GM21786 (cell line): ENCODE data around the gene ZC3H18.

Experiments
- ATAC-seq: cut with Tn5 transposase; IDR thresholded peaks from one replicate; pipeline ENCODE4 v1.9.1; 2021; ENCODE audit not compliant: unreplicated experiment

The ZC3H18 gene

DNA sequence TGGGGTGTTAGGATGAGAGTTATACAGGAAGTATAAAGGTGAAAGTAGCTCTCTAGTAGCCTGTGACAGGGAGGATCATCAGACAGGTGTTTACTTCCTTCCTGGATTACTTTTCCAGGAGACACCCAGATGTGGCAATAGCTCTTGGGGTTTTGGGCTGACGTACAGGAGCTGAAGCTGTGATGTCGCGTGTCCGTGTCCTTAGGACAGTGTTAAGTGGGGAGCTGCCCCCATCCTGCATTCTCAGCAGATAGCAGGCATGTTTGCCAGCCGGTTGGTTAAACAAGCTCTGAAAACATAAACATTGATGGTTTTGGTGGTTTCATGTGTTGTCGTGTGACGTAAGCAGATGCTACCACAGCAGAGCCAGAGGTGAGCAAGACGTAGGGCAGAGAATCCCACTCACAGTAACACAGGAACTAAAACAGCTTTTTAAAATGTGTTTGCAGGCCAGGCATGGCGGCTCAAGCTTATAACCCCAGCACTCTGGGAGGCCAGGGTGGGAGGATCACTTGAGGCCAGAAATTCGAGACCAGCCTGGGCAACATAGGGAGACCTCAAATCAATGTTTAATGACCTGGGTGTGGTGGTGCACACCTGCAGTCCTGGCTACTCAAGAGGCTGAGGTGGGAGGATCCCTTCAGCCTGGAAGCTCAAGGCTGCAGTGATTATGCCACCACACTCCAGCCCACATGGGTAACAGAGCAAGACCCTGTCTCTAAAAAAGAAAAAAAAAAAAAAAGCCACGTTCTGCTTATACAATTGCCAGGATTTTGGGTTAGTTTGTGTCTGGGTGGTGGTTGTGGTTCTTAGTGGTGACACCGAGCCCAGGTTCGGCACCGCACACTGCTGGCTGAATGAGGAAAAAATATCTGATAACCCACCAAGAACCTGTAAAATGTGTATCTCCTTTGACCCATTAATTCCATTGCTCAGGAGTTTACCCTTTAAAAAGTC is 49.9 kb downstream of the ZC3H18 start:
- no peak for ATAC-seq

DNA sequence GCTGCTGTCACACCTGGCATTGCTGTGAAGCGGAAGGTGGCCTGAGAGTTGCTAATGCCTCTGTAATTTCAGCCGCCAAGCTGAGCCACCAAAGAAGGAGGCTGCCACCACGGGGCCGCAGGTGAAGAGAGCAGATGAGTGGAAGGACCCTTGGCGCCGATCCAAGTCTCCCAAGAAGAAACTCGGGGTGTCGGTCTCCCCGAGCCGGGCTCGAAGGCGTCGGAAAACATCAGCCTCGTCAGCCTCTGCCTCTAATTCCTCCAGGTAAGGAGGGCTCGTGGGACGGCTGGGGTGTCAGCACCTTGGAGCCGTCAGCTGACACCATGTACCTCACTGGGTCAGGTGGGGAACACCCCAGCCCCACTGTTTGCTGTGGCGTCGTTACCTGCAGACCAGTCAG is 51.9 kb downstream of the ZC3H18 start:
- ATAC-seq: no peak

DNA sequence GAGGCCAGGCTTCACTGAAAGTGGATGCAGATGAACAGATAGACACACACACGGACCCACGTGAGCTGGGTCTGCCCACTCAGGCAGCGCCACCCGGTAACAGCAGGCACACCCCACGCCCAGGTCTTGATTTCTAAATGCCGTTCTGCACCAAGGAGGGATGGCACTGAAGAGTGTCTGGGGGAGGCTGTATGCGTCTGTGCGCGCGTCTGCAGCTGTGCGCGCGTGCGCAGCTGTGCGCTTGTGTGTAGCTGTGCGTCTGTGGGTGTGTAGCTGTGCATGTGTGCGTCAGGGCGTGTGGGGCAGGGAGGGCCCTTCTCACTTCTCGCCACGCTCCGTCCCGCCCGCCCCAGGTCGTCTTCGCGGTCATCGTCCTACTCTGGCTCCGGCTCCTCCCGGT is 52.7 kb downstream of the ZC3H18 start:
- ATAC-seq: no peak

DNA sequence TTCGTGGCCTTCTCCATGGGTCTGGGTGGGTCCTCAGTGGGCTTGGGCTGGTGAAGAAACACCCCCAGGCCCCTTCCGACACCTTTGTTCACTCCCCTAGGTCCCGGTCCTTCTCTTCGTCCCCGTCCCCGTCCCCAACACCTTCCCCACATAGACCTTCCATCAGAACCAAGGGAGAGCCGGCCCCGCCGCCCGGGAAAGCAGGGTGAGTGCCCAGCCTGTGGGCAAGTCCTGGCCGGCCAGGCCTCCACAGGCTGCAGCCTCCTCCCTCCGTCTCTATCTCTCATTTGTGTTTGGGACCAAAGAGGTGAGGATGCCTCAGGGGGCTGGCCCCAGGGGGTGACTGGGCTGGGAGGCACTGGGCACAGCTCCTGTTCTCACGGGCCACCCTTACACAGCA is 53.7 kb downstream of the ZC3H18 start:
- no peak for ATAC-seq

DNA sequence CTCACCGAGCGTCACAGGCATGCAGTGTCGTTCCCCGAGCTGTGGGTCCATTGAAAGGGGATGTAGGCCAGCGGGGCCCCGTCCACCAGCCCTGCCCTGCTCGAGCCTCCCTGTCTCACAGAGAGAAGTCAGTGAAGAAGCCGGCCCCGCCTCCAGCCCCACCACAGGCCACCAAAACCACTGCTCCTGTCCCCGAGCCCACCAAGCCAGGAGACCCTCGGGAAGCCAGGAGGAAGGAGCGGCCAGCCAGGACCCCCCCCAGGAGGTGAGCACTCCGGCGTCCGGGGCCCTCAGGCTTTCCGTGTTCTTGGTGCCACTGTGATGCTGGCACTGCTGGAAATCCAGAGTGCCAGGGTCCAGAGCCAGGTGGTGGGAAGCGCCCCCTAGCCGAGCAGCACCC is 54.3 kb downstream of the ZC3H18 start:
- ATAC-seq: no peak

DNA sequence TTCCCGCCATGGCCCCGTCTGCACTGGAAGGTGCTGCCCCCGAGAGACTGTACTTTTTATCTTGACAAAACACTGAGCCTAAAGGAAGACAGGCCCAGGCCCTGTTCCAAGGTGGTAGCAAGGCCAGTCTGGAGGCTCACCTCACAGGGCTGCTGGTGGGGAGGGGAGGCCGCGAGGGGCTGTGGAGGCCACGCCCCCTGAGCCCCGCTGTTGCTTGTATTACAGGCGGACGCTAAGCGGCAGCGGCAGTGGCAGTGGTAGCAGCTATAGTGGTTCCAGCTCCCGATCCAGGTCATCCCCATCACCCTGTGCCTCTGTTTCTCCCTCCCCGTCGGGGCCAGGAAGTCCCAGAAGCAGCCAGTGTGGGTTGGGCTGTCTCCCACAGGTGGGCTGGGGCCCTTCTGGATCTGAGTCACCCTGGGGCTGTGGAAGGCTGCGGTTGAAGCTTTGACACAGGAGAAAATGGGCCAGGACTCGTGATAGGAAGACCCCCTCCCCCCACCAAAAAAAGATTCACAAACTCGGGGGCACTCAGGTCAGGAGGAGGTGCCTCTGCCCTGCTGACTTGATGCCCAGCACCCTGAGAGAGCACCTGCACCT is 54.9 kb downstream of the ZC3H18 start:
- no peak for ATAC-seq

DNA sequence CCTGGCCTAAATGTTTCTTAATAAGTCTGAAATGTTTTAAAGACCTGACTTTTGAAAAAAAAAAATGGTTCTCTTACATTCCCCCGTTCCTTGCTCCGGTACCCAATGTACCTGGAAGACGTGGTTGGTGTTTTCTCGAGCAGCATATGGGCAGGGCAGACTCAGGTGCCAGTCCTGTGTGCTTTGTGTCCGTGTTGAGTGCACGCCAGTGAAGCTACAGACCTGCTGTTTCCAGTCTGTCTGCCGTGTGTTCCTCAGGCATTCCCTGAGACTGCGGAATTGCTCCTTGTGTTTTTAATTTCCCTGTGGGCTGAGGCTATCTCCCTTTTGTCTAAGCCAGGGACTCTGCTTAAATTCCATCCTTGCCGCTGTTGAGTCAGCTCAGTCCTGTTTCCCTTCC is 56.4 kb downstream of the ZC3H18 start:
- no peak for ATAC-seq

DNA sequence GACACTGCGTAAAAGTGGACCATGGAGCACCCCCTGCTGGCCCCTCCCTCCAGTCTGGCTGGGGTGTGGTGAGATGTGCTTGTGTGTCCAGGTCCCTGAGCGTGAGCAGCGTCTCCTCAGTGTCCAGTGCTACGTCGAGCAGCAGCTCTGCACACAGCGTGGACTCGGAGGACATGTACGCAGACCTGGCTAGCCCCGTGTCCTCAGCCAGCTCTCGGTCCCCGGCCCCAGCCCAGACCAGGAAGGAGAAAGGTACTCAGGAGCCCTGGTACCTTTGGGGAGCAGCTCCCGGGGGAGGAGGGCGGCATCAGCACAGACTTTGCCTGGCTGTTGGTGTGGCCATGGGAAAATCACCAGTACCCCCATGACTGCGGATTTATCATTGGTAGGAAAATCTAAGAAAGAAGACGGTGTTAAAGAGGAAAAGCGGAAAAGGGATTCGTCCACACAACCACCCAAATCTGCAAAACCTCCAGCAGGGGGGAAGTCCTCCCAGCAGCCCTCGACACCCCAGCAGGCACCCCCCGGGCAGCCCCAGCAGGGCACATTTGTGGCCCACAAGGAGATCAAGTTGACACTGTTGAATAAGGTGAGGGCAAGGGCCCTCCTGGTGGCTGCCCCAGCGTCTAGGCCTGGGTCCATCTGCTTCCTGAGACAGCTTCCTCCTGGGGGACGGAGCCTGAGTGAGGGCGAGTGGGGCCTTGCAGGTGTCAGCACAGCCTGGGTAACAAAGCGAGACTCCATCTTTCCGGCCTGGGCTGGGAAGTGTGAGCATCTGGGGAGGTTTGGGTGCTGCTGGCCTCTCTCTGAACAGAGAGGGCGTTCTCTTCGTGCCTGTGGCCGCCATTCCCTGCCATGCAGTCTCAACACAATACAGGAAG is 57.6 kb downstream of the ZC3H18 start:
- no peak for ATAC-seq

DNA sequence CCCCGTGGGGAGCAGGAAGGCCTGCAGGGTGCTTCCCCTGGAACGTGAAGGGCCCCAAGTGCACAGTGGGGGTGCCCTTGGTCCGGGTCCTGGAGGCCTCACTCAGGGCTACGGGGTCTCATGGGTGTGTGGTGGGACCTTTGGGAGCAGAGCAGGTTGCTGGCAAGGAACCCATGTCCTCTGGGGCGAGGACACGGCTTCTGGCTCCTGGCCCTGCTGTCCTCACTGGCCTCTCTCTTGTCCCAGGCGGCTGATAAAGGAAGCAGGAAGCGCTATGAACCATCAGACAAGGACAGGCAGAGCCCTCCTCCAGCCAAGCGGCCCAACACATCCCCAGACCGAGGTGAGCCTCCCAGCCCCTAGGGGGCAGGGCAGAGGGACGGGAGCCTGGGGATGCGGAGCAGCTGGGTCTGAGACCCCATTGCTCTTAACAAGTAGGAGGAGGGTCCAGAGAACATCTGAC is 58.3 kb downstream of the ZC3H18 start:
- ATAC-seq: no peak

DNA sequence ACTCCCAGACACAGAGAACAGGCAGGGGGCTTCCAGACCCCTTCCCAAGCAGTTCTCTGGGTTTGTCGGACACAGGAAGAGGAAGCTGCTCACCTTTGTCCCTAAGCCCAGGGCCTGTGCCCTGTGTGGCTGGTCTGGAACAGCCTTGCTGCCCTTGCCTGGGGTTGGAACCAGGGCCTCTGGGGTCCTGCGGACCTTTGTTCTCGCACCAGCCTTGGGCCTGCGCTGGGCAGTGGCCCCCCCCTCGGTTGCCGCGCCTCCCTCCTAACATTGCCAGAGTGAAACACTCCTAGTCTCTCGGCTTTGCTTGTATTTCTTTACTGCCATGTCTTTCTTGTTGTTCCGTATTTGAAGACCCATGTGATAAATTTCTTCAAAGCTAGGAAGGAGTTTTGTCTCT is 59.6 kb downstream of the ZC3H18 start:
- no peak for ATAC-seq

DNA sequence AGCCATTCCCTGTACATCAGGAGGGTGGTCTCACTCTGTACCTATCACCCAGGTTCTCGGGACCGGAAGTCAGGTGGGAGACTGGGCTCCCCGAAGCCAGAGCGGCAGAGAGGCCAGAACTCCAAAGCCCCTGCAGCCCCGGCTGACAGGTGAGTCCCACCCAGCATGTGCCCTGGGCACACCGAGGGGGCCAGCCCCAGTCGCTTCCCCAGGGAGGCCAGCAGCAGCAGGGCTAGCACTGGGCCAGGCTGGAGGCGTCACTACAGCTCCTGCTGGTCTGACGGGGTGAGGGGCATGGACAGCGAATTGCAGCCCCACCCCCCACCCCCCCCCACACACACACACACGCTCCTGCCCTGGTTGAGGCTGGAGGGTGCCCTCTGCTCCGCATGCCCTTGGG is 60.2 kb downstream of the ZC3H18 start:
- no peak for ATAC-seq

DNA sequence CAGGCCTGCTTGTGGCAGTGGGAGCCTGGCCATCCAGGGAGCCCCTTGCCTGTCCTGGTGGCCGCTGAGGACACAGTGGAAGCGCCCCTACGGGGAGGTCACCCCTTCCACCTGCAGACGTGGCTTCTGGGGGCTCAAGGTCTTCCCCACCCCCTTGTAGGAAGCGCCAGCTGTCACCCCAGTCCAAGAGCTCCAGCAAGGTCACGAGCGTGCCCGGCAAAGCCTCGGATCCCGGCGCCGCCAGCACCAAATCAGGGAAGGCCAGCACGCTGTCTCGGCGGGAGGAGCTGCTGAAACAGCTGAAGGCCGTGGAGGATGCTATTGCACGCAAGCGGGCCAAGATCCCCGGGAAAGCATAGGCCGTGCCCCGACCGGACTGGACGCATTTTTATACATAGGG is 60.7 kb downstream of the ZC3H18 start:
- ATAC-seq: no peak

DNA sequence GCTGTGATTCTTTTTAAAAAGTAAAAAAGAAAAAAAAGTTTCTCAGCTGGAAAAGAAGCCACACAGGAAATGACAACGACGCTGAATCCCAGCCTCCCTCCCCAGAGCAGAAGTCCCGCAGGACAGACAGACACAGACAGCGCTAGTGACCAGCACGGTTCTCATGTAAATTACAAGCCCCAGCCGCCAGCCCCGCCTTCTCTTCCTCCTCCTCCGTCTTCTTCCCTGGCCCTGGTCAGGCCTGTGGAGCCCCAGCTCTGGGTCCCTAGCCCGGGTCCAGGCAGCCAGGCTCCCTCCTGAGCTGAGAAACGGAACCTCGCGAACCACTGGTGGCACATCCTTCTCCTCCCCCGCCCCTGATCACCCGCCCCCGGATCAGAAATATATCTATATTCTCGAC is 61.2 kb downstream of the ZC3H18 start:
- no peak for ATAC-seq

DNA sequence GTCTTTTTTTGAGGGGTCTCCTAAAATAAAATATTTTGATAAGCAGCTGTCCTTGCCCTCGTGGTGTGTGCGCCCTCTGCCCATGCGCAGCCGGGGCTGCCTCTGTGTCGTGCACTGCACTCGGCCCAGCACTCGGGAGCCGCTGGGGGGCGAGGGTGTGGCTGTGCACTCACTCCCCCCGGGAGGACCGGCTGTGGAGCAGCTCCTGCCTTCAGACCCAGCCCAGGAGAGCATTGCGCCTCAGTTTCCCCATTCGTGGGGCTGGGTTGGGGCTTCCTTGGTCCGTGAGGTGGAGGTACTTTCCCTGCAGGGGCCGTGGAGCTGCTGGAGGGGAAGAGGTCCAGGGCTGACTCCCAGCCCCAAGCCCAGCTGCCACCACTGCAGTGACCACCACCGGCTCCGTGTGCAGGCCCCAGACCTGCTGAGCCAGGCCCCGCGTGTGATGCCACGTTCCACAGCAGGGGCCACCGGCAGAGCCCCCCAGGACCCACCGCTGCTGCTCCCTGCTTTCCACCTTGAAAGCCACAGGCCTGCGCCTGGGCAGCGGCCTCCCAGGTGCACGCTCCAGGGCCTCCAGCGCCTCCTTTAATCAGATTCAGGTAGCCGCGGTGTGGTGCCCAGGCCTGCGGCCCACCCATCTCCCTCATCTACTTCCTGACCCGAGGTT is 61.9 kb downstream of the ZC3H18 start:
- ATAC-seq: no peak

DNA sequence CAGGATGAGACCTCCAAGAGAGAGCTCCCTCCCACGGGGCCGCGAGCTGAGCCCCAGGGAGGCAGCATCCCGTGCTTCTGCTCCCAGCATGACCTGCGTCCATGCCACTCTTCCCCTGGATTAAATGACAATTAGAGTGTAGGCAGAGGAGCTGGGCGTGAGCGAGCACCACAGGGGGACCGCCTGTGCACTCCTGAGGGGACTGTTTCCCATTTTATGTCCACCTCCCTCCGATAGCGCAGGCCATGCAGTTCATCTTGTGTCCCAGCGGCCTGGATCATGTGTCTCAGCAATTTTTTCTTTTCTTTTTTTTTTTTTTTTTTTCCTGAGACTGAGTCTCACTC is 62.4 kb downstream of the ZC3H18 start:
- no peak for ATAC-seq

DNA sequence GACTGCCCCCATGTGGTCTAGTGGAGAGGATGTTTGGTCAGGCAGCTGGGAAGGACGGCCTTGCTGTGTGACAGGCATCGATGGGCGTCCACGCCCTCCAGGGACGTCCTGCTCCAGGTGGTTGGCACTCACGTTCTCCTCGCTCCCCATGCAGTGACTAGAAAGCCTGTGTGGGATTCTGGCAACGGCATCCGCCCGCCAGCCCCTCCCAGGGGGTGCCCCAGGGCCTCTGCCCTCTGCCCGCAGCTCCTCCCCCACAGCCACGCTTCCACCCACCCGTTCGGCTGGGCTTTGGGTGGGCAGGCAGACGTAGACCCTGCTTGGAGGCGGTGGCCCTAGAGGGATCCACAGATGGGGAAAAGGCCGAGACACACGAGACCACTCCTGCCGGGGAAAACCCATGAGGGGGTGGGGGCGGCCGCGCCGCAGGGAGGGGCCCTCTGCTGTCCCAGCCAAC is 63.5 kb downstream of the ZC3H18 start:
- peak; percentile 42 for ATAC-seq

DNA sequence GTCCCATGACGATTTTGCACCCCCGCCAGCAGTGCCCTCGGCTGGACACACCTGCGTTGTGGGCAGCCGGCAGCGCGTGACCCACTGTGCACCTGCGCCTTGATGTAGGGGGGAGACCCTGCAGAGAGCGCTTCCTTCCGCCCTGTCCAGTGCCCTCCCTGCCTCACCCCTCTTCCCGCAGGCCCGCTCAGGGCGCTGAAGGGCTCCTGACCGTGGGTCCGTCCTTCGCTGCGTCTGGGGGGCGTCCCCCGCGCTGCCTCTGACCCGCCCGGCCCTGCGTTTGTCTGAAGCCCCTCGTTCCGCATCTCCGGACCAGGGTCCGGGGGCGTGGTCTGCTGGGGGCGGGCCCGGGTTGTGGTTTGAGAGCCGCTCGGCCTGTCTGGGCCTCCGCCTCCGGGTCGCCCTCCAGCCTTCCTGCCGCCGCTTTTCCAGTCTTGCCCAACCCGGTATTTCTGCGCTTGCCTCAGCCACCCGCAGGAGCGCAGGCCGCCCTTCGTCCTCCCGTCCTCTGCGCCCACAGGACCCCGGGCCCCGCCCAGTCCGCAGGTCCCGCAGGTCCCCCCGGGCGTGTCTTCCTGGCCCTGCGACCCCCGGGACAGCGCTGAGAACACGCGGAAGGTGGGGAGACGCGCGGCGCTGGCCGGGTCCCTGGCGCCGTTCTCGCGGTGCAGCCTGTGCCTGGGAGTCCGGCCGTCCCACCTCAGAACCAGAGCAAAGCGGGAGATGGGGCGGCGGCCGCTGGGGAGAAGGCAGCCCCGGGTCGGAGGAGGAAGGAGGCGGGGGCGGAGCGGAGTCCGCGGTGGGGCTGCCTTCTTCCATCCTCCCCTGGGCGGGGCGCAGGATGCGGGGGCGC is 64.2 kb downstream of the ZC3H18 start:
- ATAC-seq: peak; percentile 52

DNA sequence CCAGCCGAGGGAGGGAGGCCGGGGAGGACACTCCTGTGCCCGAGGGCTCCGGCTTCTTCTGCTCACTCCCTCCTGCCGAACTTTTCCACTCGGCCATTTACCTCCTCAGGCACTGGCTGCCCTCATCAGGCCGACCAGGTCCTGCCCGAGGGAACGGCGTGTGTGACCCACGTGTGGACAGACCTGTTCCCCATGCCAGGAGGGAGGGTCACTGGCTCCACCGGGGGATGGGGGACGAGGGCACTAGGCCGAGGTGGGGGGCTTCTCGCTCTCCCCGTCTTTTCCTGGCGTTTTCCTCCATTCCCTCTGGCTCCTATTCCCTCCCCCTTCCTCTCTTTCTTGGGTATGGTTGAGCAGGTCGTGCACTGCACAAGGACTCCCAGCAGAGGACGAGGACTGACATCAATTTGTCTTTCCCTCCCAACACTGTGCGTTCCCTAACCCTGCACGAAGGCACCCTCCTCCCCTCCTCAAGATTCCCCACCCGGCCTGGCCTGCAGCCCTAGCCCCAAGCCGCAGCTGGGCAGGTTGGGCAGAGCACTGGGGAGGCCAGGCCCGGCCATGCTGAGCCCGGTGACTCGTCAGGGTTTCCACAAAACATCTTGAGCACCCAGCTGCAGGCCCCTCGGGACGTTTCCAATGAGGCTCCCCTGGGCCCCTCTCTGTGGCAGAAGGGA is 64.9 kb downstream of the ZC3H18 start:
- no peak for ATAC-seq

DNA sequence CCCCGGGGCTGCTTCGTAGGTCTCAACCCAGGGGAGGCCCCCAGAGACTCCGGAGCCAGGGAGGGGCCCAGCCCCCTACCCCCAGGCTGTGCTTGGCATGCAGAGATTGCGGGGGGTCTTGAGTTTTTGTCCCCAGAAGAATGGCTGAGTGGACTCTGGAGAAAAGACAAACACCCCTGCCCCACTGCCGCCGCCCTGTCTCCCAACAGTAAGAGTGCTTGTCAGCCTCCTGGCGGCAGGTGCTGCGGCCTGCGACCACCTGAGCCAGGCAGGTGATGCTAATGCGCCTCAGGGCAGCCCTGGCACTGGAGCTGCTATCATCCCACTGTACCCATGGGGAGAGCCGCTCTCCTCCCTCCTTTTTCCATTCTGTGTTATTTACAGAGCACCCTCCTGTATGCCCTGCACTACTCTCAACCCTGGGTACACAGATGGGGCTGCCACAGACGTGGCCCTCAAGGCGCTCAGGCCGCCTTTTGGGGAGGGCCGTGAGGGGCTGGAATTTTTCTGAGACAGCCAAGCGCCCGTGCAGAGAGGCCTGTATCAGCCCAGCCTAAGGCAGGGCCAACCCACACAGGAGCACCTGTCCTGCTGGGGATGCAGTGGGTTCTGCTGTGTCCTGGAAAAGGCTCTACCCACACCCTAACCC is 65.6 kb downstream of the ZC3H18 start:
- ATAC-seq: no peak
